Neural cell (in vitro differentiated cells): ENCODE results near the gene GFOD2. TPM values are rescaled to one million over a fixed set of nuclear protein-coding genes. Genes with fewer than 3 reads are reported as not detected.

Experiments used
- H2AFZ ChIP-seq: fragments of 200-600, 300-800 bp; sonication (generic), shearing (Covaris generic); 2 replicates; pipeline ENCODE4 v1.6.0; 2014; ENCODE audit warnings: low read depth, mild to moderate bottlenecking, antibody characterized with exemption, low read length, moderate library complexity
- H3F3A ChIP-seq: fragments of 200-600 bp; shearing (Covaris generic); 2 replicates; pipeline ENCODE4 v1.6.1; 2016; ENCODE audit warnings: mild to moderate bottlenecking, moderate library complexity, mixed read lengths, antibody characterized with exemption, low read length; ENCODE audit not compliant: insufficient read depth, poor library complexity, severe bottlenecking
- H3K27ac ChIP-seq: fragments of 200-600, 300-800 bp; sonication (generic), shearing (Covaris generic); 2 replicates; pipeline ENCODE4 v1.5.1; 2014; ENCODE audit warnings: mild to moderate bottlenecking, low read length, moderate library complexity
- H3K27me3 ChIP-seq: fragments of 300-800, 200-600 bp; sonication (generic), shearing (Covaris generic); 2 replicates; pipeline ENCODE4 v1.6.0; 2014; ENCODE audit warnings: mild to moderate bottlenecking, low read depth, low read length, moderate library complexity; ENCODE audit not compliant: insufficient read depth
- H3K36me3 ChIP-seq: fragments of 300-800, 200-600 bp; sonication (generic), shearing (Covaris generic); 2 replicates; pipeline ENCODE4 v1.5.1; 2014; ENCODE audit warnings: mild to moderate bottlenecking, antibody characterized with exemption, low read length, moderate library complexity; ENCODE audit not compliant: insufficient read depth
- H3K4me2 ChIP-seq: fragments of 300-800, 200-600 bp; sonication (generic), shearing (Covaris generic); 2 replicates; pipeline ENCODE4 v1.6.0; 2014; ENCODE audit warnings: mild to moderate bottlenecking, low read length
- H3K4me3 ChIP-seq: fragments of 300-800, 200-600 bp; sonication (generic), shearing (Covaris generic); 2 replicates; pipeline ENCODE4 v1.5.1; 2014; ENCODE audit warnings: mild to moderate bottlenecking, low read length, moderate library complexity
- H3K79me2 ChIP-seq: fragments of 200-600 bp; shearing (Covaris generic); replicated peaks from 2 replicates; pipeline ENCODE4 v1.6.0; 2014; ENCODE audit warnings: mild to moderate bottlenecking, low read length, moderate library complexity; ENCODE audit not compliant: insufficient read depth
- H3K9ac ChIP-seq: fragments of 300-800, 200-600 bp; sonication (generic), shearing (Covaris generic); 2 replicates; pipeline ENCODE4 v1.6.1; 2016; ENCODE audit warnings: mild to moderate bottlenecking, low read length, mixed read lengths
- H3K9me2 ChIP-seq: fragments of 200-600 bp; shearing (Covaris generic); 2 replicates; pipeline ENCODE4 v1.6.1; 2016; ENCODE audit warnings: mild to moderate bottlenecking, low read length, mixed read lengths; ENCODE audit not compliant: insufficient read depth
- H3K9me3 ChIP-seq: fragments of 200-600, 300-800 bp; sonication (generic), shearing (Covaris generic); 2 replicates; pipeline ENCODE4 v1.6.1; 2016; ENCODE audit warnings: mild to moderate bottlenecking, mixed run types, low read length, moderate library complexity, mixed read lengths
- H4K20me1 ChIP-seq: fragments of 200-600 bp; shearing (Covaris generic); 2 replicates; pipeline ENCODE4 v1.6.1; 2016; ENCODE audit warnings: mild to moderate bottlenecking, mixed run types; ENCODE audit not compliant: insufficient read depth
- EP300 ChIP-seq: fragments of 450-650 bp; conservative IDR thresholded peaks from 2 replicates; pipeline ENCODE4 v1.6.1; 2014; ENCODE audit warnings: antibody characterized with exemption, mild to moderate bottlenecking, moderate library complexity; ENCODE audit not compliant: poor library complexity, severe bottlenecking
- EZH2 ChIP-seq: fragments of 200-600, 300-800 bp; shearing (Covaris generic), sonication (generic); IDR thresholded peaks from 2 replicates; pipeline ENCODE4 v1.6.1; 2014; ENCODE audit warnings: antibody characterized with exemption, low read length, borderline replicate concordance, mild to moderate bottlenecking; ENCODE audit not compliant: insufficient read depth, poor library complexity, severe bottlenecking
- MXI1 ChIP-seq: fragments of 450-650 bp; conservative IDR thresholded peaks from 2 replicates; pipeline ENCODE4 v1.6.1; 2014; ENCODE audit warnings: antibody characterized with exemption, mild to moderate bottlenecking; ENCODE audit not compliant: poor library complexity, severe bottlenecking
- POLR2AphosphoS5 ChIP-seq: IDR thresholded peaks from 2 replicates; pipeline ENCODE4 v1.6.1; 2012
- RAD21 ChIP-seq: fragments of 450-650 bp; conservative IDR thresholded peaks from 2 replicates; pipeline ENCODE4 v1.6.1; 2014; ENCODE audit warnings: antibody characterized with exemption, mild to moderate bottlenecking, moderate library complexity
- SMC3 ChIP-seq: fragments of 450-650 bp; conservative IDR thresholded peaks from 2 replicates; pipeline ENCODE4 v1.6.1; 2014; ENCODE audit warnings: antibody characterized with exemption, mild to moderate bottlenecking, moderate library complexity; ENCODE audit not compliant: poor library complexity
- TAF1 ChIP-seq: IDR thresholded peaks from 2 replicates; pipeline ENCODE4 v1.6.1; 2012; ENCODE audit warnings: low read depth
- polyA plus RNA-seq: library from polyadenylated mRNA; depleted of rRNA; stranded (reverse); fragments of >200 nt; gene quantifications from 2 replicates; pipeline ENCODE4 v1.2.3, GENCODE V29; 2014
- TF ChIP-seq, protein P1 (sequence below): fragments of 450-650 bp; IDR thresholded peaks from 2 replicates; pipeline ENCODE4 v1.5.1; 2014; ENCODE audit warnings: antibody characterized with exemption, mild to moderate bottlenecking, moderate library complexity; ENCODE audit not compliant: poor library complexity, severe bottlenecking
- TF ChIP-seq, protein P2 (sequence below): IDR thresholded peaks from 2 replicates; pipeline ENCODE4 v1.6.1; 2012; ENCODE audit warnings: borderline replicate concordance

GFOD2 gene
- polyA plus RNA-seq, 1 donor from 2014 or later = 88.4 TPM

DNA sequence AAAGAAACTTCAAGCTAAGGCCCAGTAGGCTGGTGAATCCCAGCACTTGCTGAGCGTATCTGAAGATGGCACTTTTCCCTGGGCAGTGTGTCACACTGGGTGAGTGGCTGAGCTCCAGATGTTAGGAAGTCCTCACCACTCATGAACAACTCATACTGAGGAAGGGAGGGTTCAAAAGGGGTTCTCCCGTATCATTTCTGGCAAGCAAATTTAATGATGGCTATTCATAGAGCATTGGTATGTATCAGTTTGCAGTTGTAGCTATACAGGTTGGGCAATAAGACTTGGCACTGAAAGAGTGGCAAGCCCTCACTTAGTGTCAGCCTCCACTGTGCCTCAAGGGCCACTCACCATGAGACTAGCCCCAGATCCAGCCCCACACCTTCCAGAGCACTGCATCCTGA is 10.7 kb downstream of the GFOD2 start:
- H3K9me2 ChIP-seq = no peaks in the 10 kb centered on the region
- H3F3A ChIP-seq = no peaks in the 10 kb centered on the region
- TF ChIP-seq, protein P1, sequence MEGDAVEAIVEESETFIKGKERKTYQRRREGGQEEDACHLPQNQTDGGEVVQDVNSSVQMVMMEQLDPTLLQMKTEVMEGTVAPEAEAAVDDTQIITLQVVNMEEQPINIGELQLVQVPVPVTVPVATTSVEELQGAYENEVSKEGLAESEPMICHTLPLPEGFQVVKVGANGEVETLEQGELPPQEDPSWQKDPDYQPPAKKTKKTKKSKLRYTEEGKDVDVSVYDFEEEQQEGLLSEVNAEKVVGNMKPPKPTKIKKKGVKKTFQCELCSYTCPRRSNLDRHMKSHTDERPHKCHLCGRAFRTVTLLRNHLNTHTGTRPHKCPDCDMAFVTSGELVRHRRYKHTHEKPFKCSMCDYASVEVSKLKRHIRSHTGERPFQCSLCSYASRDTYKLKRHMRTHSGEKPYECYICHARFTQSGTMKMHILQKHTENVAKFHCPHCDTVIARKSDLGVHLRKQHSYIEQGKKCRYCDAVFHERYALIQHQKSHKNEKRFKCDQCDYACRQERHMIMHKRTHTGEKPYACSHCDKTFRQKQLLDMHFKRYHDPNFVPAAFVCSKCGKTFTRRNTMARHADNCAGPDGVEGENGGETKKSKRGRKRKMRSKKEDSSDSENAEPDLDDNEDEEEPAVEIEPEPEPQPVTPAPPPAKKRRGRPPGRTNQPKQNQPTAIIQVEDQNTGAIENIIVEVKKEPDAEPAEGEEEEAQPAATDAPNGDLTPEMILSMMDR = no peak
- TF ChIP-seq EZH2 (no peak), RAD21 (no peak), EP300 (no peak), SMC3 (no peak), MXI1 (no peak), POLR2AphosphoS5 (no peak)
- TF ChIP-seq, protein P2, sequence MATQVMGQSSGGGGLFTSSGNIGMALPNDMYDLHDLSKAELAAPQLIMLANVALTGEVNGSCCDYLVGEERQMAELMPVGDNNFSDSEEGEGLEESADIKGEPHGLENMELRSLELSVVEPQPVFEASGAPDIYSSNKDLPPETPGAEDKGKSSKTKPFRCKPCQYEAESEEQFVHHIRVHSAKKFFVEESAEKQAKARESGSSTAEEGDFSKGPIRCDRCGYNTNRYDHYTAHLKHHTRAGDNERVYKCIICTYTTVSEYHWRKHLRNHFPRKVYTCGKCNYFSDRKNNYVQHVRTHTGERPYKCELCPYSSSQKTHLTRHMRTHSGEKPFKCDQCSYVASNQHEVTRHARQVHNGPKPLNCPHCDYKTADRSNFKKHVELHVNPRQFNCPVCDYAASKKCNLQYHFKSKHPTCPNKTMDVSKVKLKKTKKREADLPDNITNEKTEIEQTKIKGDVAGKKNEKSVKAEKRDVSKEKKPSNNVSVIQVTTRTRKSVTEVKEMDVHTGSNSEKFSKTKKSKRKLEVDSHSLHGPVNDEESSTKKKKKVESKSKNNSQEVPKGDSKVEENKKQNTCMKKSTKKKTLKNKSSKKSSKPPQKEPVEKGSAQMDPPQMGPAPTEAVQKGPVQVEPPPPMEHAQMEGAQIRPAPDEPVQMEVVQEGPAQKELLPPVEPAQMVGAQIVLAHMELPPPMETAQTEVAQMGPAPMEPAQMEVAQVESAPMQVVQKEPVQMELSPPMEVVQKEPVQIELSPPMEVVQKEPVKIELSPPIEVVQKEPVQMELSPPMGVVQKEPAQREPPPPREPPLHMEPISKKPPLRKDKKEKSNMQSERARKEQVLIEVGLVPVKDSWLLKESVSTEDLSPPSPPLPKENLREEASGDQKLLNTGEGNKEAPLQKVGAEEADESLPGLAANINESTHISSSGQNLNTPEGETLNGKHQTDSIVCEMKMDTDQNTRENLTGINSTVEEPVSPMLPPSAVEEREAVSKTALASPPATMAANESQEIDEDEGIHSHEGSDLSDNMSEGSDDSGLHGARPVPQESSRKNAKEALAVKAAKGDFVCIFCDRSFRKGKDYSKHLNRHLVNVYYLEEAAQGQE = no peak
- peaks cover 13% of the 10 kb centered on the region for H4K20me1 ChIP-seq
- no peak overlapping the region for H3K9ac ChIP-seq
- no peak overlapping the region for H2AFZ ChIP-seq
- H3K4me3 ChIP-seq = no peak overlapping the region
- H3K27ac ChIP-seq = no peak overlapping the region
- H3K9me3 ChIP-seq = no peaks in the 10 kb centered on the region
- H3K36me3 ChIP-seq = no peaks in the 10 kb centered on the region
- no peaks in the 10 kb centered on the region for H3K27me3 ChIP-seq
- H3K4me2 ChIP-seq = no peak overlapping the region
- peaks cover 68% of the 10 kb centered on the region for H3K79me2 ChIP-seq

DNA sequence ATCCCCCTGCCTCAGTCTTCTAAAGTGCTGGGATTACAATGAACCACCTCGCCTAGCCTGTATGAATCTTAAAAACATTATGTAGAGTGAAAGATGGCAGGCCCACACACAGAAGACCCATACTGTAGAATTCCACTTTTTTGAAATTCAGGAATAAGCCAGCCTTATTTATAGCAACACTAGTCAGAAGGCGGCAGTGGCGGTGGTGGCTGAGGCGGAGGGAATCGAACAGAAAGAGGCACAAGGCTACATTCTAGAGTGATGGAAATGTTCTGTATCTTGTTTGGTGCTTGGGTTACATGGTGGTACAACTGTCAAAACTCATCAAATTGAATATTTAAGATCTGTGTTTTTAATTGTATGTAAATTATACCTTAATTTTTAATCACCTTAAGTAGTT is 11.3 kb downstream of the GFOD2 start:
- Histone ChIP-seq H3K9me2 (no peaks in the 10 kb centered on the region), H4K20me1 (peaks cover 13% of the 10 kb centered on the region), H3K9ac (no peak overlapping the region), H3K79me2 (peaks cover 64% of the 10 kb centered on the region), H3K36me3 (no peaks in the 10 kb centered on the region), H3K4me2 (no peak overlapping the region), H3K27ac (no peak overlapping the region), H2AFZ (no peak overlapping the region), H3K4me3 (no peak overlapping the region), H3K9me3 (no peaks in the 10 kb centered on the region), H3K27me3 (no peaks in the 10 kb centered on the region), H3F3A (no peaks in the 10 kb centered on the region)
- TF ChIP-seq MXI1 = no peak
- TF ChIP-seq RAD21 = no peak
- TF ChIP-seq, protein P1 = no peak
- TF ChIP-seq, protein P2 = no peak
- TF ChIP-seq SMC3 = no peak
- no peak for TF ChIP-seq EZH2
- TF ChIP-seq EP300 = no peak
- no peak for TF ChIP-seq TAF1
- TF ChIP-seq POLR2AphosphoS5 = no peak
